Measurements from ENCODE around the gene SMPDL3A.
"Not testable (repeated sequence)": the region's sequence is repeated elsewhere in the genome, so short reads cannot be mapped to it uniquely, and the experiment has no call there.

The SMPDL3A gene

DNA sequence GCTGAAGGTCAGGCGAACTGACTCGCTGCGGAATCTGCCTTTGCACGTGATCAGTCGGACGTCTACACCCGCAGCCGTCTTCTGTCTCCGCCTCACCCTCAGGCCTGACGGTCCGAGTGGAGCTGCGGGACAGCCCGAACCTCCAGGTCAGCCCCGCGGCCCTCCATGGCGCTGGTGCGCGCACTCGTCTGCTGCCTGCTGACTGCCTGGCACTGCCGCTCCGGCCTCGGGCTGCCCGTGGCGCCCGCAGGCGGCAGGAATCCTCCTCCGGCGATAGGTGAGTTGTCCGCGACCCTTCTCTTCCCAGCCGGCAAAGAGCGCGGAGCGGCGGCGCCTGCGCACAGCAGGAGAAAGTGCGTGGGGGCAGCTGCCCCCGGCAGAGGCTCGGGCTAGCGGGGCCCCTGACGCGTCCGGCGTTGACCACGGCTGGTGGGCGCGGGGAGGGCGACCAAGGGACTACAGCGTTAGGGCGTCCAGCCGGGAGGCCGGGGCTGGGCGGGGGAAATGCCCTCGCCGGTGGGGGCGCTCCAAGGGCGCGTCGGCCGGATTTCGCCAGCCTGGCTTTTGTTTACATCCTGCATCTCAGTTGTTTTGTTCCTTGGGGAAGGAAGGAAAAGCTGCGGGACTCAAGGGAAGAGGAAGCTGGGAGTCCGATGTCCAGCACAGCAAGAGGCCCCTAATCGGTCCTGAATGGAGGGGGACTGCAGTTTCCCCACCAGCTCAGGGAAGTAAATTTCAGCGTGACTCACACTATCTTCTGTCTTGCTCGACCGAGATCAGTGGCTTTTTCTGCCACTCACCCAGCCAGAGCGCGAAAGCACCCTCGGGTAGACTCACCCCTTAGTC, at the start of gene SMPDL3A:
Gene SMPDL3A, plus strand, starts transcription at position 77 of the 846 bp plus-strand sequence. Its CDS starts 89 bp downstream, at position 166.
- peak; percentile 78 to 83 (median 82) for DNase-seq

DNA sequence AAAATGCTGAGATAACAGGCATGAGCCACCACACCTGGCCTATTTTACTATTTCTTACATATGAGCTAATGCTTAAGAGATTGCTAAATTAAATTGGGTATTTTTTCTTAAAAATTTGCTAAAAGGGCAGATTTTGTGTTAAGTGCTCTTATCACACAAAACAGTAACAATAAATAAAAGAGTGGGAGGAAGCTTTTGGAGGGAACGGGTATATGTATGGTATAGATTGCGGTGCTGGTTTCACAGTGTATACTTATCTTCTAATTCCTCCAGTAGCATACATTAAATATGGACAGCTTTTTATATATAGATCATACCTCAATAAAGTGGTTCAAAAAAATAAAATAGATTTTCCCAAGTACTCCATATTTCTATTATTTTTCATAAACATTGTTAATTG, 49.0 kb upstream of the SMPDL3A start:
- no peak for DNase-seq

GRCh38 chr6:122740936-122741335, 48.1 kb upstream of the SMPDL3A start:
- DNase-seq = no peak

DNA sequence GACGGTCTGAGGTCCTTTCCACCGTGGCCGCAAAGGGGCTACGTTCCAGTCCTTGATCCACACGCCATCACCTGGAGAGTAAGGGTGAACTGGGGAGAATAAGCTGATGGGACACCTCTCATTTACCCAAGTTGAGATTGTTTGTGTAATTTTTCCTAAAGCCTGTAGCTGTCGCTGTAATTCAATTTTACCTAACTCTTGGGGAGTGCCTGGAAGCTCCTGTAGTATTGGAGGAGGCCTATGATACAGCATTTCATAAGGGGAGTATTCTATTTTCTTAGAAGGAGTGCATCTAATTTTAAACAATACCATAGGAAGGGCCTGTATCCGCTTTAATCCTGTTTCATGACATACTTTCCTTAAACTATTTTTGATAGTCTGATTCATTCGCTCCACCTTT, 44.8 kb upstream of the SMPDL3A start:
- DNase-seq = peak in 2 of 3 donors; percentile 21 to 23

DNA sequence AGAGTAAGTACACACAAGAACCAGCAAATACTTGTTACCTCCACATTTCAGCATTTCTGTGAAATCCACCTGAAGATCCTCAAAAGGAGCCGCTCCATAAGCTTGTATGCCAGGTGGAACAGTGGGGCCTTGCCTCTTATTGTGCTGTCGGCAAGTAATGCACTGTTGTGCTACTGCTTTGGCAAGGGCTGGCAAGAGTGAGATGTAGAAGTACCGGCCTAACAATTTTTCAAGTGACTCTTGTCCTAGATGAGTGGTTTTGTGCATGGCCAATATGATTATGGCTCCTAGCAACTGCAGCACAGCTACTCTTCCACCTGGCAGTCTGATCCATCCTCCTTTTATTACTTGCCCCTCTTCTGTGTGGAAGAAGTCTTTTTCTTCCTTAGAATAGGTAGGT, 44.2 kb upstream of the SMPDL3A start:
- DNase-seq = not testable (repeated sequence)

- no peak for DNase-seq
Observed at GRCh38 chr6:122746688-122747087, 42.4 kb upstream of the SMPDL3A start.

DNA sequence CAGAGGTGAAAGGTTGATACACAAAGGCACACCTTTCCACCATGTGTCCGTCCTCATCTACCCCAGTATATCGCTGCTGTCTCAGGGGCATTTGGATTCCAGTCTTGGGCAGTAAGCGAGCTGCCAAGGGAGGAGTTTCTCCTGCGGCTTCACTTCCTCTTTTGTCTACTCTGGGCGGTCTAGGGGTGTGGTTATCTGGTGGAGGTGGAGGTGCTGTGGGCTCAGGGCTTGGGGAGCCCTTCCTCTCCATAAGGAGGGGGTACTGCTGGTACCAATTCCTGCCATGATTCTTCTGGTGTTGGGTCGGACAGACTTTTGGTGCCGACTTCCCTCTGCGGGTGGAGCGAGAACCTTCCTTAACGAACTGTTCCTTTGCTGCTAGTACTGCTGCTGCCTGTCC, 41.5 kb upstream of the SMPDL3A start:
- DNase-seq = peak; percentile 31 to 42 (median 37)

DNA sequence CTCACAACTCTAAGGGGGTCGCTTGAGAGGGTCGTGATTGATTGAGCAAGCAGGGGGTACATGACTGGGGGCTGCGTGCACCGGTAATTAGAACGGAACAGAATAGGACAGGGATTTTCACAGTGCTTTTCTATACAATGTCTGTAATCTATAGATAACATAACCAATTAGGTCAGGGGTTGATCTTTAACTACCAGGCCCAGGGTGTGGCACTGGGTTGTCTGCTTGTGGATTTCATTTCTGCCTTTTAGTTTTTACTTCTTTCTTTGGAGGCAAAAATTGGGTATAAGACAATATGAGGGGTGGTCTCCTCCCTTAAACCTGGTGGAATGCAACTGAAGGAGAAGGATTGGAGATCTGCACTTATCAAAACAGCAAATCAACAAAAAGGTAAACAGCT, 40.1 kb upstream of the SMPDL3A start:
- not testable (repeated sequence) for DNase-seq

- no peak for DNase-seq
Observed at GRCh38 chr6:122749451-122750050, 39.5 kb upstream of the SMPDL3A start.

- DNase-seq = no peak
Observed at GRCh38 chr6:122751326-122751725, 37.7 kb upstream of the SMPDL3A start.

- peak in 1 of 3 donors; percentile 10 for DNase-seq
Observed at GRCh38 chr6:122752459-122752858, 36.6 kb upstream of the SMPDL3A start.

DNA sequence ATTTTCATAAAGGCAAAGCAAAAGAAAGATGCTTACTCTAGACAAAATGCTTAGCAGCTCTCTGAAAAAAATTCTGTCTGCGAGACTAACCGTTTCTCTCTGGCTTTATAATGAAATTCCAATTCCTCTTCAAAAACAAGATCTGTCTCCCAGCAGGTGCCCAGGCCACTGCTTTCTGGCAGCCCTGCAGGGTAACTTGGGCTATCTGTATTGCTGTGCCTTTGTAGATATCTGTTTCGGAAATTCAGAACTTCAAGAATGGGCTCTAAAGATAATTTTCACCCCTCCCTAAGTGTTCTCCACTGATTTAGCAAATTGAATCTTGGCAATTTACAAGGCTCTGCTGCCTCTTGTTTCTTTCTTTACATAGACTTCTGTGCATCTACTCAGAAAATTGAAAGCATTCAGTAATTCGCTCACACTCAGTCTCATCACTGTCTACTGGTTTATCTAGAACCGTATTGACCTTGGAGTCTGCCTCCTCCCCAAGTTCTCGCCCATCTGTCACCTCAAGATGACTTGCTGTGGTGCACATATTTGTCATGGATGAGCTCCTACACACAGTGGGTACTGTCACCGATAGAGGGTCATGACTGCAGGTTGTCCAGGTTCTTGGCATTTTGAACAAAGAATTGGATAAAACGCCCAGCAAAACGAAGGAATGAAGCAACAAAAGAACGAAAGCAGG, 35.9 kb upstream of the SMPDL3A start:
- no peak for DNase-seq

DNA sequence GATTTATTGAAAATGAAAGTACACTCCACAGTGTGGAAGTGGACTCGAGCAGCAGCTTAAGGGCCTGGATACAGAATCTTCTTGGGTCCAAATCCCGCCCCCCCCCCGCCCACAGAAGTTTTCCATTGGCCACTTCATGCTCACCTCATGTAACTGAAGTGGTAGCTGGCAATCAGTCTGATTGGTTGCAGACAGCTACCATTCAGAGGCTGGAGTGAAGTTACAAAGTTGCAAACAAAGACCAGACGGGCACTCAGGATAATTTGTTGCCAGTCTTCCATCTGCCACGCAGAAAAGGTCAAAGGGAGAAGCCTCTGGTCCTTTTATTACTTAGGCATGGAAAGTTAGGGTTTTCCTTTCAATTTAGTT, 35.4 kb upstream of the SMPDL3A start:
- DNase-seq = no peak

GRCh38 chr6:122754191-122754731, 34.8 kb upstream of the SMPDL3A start:
- no peak for DNase-seq

DNA sequence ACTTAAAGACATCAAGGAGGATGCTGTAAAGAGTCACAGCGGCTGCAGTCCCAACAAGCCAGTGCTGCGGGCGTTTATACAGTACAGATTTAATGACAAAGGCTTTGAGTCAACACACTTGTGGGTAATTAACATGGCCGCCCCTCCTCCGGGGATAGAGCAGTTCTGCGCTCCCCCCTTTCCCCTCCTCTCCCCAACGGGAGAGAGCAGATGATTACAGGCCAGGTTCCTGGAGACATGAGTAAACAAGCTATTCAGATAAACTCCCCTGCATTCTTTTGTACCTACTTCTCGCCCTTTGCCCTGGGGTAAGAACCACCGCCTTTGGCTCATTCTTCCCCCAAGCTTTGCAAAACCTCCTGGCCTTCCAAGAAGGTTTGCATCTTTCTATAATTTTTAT, 33.2 kb upstream of the SMPDL3A start:
- no peak for DNase-seq

DNA sequence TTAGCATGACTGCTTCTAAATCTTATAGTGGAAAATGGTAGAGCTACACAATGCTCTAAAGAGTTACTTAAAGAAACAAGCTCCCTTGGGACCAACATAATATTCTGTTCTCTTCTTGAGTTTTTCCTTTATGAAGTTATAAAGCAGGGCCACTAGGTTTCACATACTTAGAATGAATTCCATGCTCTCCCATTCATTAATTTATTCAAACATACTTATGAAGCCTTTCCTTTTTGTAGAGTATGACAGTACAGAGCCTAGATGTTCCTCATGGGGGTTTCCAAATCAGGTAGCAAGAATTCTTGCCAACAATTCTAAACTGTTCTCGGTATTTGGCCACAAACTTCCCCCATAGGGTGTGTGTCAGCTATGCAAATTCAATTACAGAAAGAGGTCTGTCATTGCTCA, 30.1 kb upstream of the SMPDL3A start:
- DNase-seq = peak; percentile 79 to 94 (median 87)

GRCh38 chr6:122760330-122760729, 28.7 kb upstream of the SMPDL3A start:
- no peak for DNase-seq

DNA sequence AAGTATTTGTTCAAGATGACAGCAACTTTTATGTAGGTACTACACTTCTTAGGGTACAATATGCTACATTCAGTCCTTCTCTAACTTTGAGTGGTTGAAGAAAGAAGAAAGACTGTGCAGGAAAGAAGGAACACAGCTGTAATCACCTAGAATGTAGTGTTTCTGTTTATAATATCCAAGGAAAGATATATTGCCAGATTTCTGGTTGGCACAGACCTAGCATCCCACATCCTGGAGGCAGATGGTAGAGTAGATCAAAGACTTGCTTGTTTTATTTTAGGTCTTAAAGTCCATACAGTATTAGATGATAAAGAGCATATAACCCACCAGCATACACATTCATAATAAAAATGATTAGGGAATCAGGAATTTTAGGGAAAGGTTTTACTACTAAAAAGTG, 22.8 kb upstream of the SMPDL3A start:
- no peak for DNase-seq

DNA sequence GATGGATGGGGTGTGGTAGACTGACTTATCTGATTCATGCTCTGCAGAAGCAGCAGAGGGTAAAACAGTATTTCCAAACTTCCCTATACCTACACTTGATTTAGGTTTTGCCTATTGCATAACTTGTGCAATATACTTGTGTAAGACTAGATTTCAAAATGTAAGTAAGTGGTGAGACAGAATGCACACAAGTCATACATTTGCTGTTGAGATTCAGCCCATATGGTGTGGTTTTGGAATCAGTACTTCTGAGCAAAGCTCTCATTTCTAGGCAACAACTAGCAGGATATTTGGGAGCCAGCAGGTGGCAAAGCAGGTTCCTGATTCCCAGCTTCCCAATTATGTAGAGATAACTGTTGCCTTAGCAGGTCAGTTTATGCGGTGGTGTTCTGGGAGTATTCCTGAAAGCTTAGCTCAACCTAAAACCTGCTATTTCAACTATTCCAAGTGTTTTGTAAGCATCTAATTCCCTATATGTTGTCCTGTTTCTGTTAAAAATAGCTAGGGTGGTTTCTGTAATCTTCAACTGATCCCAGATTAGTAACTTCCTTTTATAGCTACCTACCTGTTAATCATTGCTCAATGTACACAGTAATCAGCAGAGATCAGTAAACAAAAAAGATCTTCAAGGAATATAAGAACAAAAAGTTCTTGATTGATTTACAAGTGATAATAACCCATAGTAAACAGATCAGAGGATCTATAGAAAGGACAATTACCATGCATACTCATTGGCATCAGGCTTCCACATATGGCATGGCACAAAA, 18.0 kb upstream of the SMPDL3A start:
- DNase-seq = peak; percentile 55 to 88 (median 88)

DNA sequence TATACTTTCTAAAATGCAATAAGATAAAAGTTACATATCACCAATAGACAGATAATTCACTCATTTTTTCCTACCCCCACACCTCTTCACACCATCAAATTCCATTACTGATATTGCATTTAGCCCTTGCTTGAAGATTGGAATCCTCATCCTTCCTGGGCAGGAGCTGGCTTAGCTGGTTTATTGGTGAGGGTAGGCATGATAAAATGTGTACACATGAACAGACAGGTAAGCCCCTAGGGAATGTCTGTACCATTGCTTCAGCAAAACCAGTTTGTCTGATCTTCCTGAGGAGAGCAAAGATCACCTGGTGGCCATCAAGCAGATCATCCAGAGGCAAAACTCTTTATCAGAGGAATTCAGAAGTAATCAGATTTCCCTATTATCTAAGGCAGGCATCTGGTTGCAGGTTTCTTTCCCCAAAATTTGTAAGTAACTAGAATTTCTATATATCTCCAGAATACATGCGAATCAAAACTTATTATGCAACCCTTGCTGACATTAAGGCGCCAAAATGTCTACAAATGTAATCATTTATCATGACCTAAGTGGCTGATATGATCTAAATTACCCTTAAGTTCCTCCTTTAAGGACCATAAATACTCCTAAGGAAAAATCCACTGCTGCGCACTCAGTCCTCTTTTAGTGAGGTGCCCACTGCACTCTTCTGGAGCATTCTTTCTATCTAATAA, 16.2 kb upstream of the SMPDL3A start:
- no peak for DNase-seq

DNA sequence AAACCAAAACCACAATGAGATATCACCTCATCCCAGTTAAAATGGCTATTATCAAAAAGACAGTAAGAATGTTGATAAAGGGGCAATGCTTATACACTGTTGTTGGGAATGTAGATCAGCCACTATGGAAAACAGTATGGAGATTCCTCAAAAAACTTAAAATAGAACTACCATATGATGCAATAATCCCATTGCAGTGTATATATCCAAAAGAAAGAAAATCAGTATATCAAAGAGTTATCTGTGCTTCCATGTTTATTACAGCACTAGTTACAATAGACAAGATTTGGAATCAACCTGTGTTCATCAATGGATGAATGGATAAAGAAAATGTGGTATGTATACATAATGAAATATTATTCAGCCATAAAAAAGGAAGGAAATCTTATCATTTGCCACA, 13.1 kb upstream of the SMPDL3A start:
- no peak for DNase-seq

DNA sequence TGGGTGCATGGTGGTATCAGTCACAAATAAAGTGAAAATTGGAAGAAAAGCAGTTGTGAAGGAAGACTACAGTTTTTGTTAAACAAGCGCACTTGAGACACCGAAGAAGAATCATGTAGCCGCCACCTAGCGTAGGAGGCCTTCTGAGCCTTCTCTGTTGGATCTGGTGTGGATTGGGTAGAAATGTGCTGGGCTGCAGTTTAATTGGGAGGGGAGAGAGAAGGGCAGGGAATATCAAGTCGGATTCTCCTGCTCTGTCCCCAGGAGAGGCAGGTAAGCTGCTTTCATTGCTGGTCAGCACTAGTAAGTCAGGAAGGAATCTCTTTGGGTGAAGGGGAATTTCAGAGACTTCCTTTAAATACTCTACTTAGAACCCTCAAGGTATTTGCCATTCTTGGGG, 10.8 kb upstream of the SMPDL3A start:
- no peak for DNase-seq

All from suppressor macrophage treated with lipopolysaccharide for 1 hour (primary cell).